Psoas muscle (tissue), 8 donors: Measurements from ENCODE around the gene TBC1D22A. TPM values are rescaled to one million over a fixed set of nuclear protein-coding genes. Genes with fewer than 3 reads are reported as not detected.

Experiments
- ATAC-seq, 4 donors: fragments of 200-7000 bp; cut with Tn5 transposase; one replicate each; pipeline ENCODE4 v1.9.1; 2020; ENCODE audit warnings: moderate library complexity in 3 of 4, mild to moderate bottlenecking in 2 of 4
- DNase-seq, 2 donors: peaks; one replicate each; pipeline ENCODE4 v3.0.0-alpha.2; 2020
- H3K27ac ChIP-seq: fragments of 200-600 bp; one replicate; pipeline ENCODE4 v1.8.0; 2022
- H3K27me3 ChIP-seq, 3 donors: fragments of 200-600 bp in 1 of 3; one replicate each; pipeline versions ENCODE4 v1.6.1 to v1.8.0; 2013 to 2022; ENCODE audit warnings: low read length in 2 of 3, mild to moderate bottlenecking in 2 of 3, moderate library complexity in 1 of 3; ENCODE audit not compliant: insufficient read depth in 3 of 3
- H3K36me3 ChIP-seq, 2 donors: fragments of 200-600 bp in 1 of 2; one replicate each; pipeline versions ENCODE4 v1.6.1 to v1.8.0; 2013 to 2022; ENCODE audit warnings: low read depth in 1 of 2, mild to moderate bottlenecking in 1 of 2, moderate library complexity in 1 of 2; ENCODE audit not compliant: insufficient read depth in 1 of 2
- H3K4me1 ChIP-seq: fragments of 200-600 bp; one replicate; pipeline ENCODE4 v1.8.0; 2022
- H3K4me3 ChIP-seq: fragments of 200-600 bp; one replicate; pipeline ENCODE4 v1.8.0; 2022; ENCODE audit warnings: mild to moderate bottlenecking
- H3K9me3 ChIP-seq: fragments of 200-600 bp; one replicate; pipeline ENCODE4 v1.8.0; 2022
- CTCF ChIP-seq: fragments of 200-600 bp; IDR thresholded peaks from one replicate; pipeline ENCODE4 v1.8.0; 2022; ENCODE audit warnings: antibody characterized with exemption
- WGBS, 3 donors: extraction: QIAGEN DNeasy Blood & Tissue Kit; methylation state at CpG; one replicate each; pipeline versions ENCODE4 v1.1.6 to v1.1.7; 2013; 5-methylcytosine and 5-hydroxymethylcytosine counted together
- intact Hi-C, 2 donors: fragments of 100-400 bp; cut with DNase I; formaldehyde crosslinking; loops; one replicate each; pipeline versions ENCODE4 v1.11.0 to v1.14.2; 2022
- polyA plus RNA-seq, 3 donors: library from polyadenylated mRNA; stranded (reverse); fragments of 200-250 nt; gene quantifications; one replicate each; pipeline ENCODE4 v1.2.3, GENCODE V29; 2013
- total RNA-seq, 4 donors: library from RNA; stranded (reverse); fragmentation: NEBNext Ultra II Directional in 2 of 4; extraction: Animal tissue kit (Norgen Biotek cat#: 25700) in 2 of 4; gene quantifications; one replicate each; pipeline versions ENCODE4 v1.2.1 to v1.2.4, GENCODE V29; 2021 to 2023
- donor health status: healthy with polysubstance abuse.
- donor health status: DM: no; HTN: no; CAD: no; lungs with moderate emphysema.
- donor health status: Bipolar disorder and iron deficiency.
- donor health status: healthy.
- donor health status: DM: yes; HTN: yes; CAD: no.
- donor health status: DM: no; HTN: no; CAD: no.
- donor health status: DM: no; HTN: no; CAD: no.
- donor health status: DM: yes; HTN: yes; CAD: no.

TBC1D22A gene
- total and polyA plus RNA-seq, 7 donors, result 11.7 to 25.0 (median 18.9) TPM

DNA sequence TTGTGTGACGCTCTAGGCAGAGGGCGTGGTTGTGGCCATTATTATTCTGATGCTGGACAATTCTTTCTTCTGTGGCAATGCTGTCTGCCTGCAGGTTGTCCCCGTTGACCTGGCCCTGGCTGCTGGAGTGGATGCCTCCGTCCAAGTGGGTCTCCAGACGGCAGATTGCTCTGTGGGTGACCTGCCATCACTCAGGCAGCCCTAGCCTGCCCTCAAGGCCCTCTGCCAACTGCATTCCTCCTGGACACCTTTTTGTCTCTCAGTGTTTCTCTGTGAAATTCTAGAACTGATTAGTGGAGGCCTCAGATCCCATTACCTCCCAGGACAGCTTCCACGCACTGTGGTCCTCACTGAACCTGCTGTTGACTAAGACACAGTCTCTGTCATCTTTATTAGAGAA, 86.7 kb downstream of the TBC1D22A start:
- Histone ChIP-seq H3K9me3 (no peaks in the 10 kb centered on the region), H3K27me3 (no peaks in the 10 kb centered on the region), H3K36me3 (no peaks in the 10 kb centered on the region), H3K4me3 (no peak overlapping the region), H3K27ac (no peak overlapping the region), H3K4me1 (peaks cover 4% of the 10 kb centered on the region)
- ATAC-seq (peak in 1 of 4 donors; percentile 25), DNase-seq (no peak)
- intact Hi-C loops, result no loop called here
- 57 to 72% (median 68%) methylated on average over 6 of the region's 6 CpGs for WGBS, 3 donors
- no peak for TF ChIP-seq CTCF

DNA sequence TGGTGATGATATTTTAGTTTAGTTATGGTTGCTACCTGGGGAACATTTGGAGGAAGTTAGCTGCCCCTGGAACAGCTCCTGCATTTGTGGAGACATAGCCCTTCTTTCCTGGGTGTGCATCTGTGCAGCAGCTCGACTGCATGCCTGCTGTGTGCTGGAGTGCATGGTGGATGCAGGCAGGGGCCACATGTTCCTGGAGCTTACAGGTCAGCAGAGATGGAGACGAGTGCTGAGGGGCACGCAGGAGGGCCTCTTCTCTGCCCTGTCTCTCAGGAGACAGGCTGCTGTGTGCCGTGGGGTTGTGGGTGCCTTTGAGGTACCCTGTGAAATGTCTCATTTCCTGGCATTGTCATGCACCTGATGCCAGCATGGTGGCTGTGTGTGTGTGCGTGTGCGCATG, 87.5 kb downstream of the TBC1D22A start:
- TF ChIP-seq CTCF, result no peak
- 89 to 94% (median 91%) methylated on average over 6 of the region's 6 CpGs for WGBS, 3 donors
- Histone ChIP-seq H3K4me1 (peaks cover 4% of the 10 kb centered on the region), H3K36me3 (no peaks in the 10 kb centered on the region), H3K9me3 (no peaks in the 10 kb centered on the region), H3K4me3 (no peak overlapping the region), H3K27me3 (no peaks in the 10 kb centered on the region), H3K27ac (no peak overlapping the region)
- ATAC-seq (no peak), DNase-seq (no peak)
- intact Hi-C loops, result no loop called here

DNA sequence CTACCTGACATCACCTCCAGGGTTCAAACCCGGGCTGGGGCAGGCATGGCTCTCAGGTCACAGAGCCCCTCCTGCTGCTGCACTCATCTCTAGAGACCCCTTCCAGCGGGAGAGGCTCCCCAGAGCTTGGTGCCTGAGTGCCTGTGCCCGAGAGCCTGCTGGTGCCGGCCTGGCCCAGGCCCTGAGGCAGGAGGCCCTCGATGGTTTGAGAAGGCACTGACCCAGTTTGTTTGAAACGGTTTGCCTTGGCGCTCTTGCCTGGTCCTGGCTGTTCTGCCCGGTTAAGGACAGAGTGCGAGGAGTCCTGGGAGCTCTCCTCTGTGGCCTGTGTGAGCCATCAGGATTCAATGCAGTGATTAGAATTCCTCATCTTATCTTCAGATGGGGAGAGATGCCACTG, 88.9 kb downstream of the TBC1D22A start:
- Histone ChIP-seq H3K36me3 (no peaks in the 10 kb centered on the region), H3K4me3 (no peak overlapping the region), H3K9me3 (no peaks in the 10 kb centered on the region), H3K4me1 (peaks cover 4% of the 10 kb centered on the region), H3K27me3 (no peaks in the 10 kb centered on the region), H3K27ac (no peak overlapping the region)
- DNase-seq (no peak), ATAC-seq (no peak)
- 93 to 96% (median 94%) methylated on average over 9 of the region's 9 CpGs for WGBS, 3 donors
- intact Hi-C loops, result no loop called here
- no peak for TF ChIP-seq CTCF

DNA sequence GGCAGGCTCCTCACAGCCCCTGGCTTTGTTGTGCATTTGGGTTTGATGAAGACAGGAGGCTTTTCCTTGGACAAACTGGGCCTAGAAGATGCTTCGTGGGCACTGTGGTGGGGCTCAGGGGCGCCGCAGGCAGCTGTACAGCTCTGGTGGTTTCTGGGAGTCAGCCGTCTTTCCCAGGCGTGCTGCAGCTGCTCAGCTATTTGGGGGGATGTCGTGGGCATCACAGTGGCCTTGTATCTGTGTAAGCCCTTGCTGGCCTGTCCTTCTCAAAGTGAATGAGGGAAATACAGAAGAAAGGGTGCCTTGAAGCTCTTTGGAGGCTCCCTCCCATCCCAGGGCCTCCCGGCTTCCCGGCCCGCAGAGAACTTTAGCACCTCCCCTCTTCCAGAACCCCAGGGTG, 89.5 kb downstream of the TBC1D22A start:
- intact Hi-C loops, result no loop called here
- 88 to 95% (median 91%) methylated on average over 9 of the region's 9 CpGs for WGBS, 3 donors
- DNase-seq (no peak), ATAC-seq (no peak)
- Histone ChIP-seq H3K27me3 (no peaks in the 10 kb centered on the region), H3K27ac (no peak overlapping the region), H3K36me3 (no peaks in the 10 kb centered on the region), H3K4me3 (no peak overlapping the region), H3K9me3 (no peaks in the 10 kb centered on the region), H3K4me1 (peaks cover 4% of the 10 kb centered on the region)
- TF ChIP-seq CTCF, result no peak

DNA sequence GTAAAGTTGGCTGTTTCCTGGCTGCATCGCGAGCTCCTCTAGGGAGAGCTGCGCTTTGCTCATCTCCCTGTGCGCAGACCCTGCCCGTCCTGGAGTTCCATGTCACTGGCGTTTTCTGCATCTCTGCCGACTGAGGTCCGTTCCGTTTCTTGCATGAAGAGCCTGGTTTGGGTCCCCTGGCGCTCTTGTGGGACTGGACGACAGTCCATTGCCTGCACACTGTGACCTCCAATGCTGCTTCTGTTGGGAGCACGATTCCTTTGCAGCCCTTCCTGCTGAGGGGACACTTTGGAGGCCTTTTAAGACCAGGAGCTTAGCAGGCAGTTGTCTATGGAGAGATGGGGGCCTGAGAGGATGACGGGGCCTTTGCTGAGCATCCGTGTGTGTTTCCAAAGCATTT, 90.3 kb downstream of the TBC1D22A start:
- TF ChIP-seq CTCF, result no peak
- Histone ChIP-seq H3K27ac (no peak overlapping the region), H3K4me3 (no peak overlapping the region), H3K27me3 (no peaks in the 10 kb centered on the region), H3K36me3 (no peaks in the 10 kb centered on the region), H3K4me1 (peaks cover 4% of the 10 kb centered on the region), H3K9me3 (no peaks in the 10 kb centered on the region)
- 96 to 99% (median 98%) methylated on average over 14 of the region's 14 CpGs for WGBS, 3 donors
- intact Hi-C loops, result no loop called here
- DNase-seq (no peak), ATAC-seq (no peak)
